NOMO-1 (cell line): ENCODE measurements around the gene CCDC70.

ENCODE experiments used
- DNase-seq, 2 experiments: peaks; one replicate each; lab custom pipeline; 2025; ENCODE audit not compliant: unreplicated experiment in 2 of 2; lab: John Stamatoyannopoulos, UW

The CCDC70 gene

DNA sequence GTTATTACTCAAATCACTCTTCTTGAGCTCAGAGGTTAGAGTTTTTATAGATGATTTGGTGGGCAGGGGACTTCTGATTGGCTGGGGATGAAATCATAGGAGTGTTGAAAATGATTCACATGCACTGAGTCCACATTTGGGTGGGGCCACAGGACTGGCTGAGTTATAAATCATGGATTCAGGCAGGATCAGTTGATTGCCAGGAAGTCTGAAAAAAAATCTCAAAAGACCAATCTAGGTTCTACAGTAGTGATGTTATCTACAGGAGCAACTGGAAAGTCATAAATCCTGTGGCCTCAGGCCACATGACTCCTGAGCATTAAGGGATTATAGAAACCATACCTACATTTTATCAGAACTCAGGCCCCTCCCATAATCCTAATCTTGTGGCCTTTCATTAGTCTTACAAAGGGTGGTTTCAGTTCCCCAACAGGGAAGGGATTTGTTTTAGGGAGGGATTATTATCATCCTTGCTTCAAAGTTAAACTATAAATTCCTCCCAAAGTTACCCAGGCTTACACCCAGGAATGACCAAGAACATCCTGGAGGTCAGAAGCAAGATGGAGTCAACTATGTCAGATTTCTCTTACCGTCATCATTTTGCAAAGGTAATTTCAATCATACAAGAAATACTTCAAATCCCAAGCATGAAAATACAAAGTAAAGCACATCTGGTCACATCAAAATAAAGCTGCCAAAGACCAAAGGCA lies 5.6 kb upstream of the CCDC70 start:
- no peak for DNase-seq

DNA sequence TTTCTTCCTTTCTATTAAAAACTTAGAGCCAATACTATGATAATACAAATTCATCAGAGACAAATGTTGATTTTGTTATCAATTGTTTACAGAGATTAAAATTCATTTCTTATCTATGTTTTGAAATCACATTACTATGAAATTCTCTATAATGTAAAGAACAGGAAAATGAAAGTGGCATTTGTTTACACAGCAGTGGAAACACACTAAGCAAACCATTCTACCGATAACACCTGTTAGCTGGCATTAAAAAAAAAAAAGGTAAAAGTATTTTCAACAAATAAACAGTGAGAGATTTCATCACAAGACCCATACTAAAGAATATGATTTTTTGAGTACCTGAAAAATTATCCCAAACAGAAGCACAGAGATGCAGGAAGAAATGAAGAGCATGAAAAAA lies 4.8 kb upstream of the CCDC70 start:
- no peak for DNase-seq

DNA sequence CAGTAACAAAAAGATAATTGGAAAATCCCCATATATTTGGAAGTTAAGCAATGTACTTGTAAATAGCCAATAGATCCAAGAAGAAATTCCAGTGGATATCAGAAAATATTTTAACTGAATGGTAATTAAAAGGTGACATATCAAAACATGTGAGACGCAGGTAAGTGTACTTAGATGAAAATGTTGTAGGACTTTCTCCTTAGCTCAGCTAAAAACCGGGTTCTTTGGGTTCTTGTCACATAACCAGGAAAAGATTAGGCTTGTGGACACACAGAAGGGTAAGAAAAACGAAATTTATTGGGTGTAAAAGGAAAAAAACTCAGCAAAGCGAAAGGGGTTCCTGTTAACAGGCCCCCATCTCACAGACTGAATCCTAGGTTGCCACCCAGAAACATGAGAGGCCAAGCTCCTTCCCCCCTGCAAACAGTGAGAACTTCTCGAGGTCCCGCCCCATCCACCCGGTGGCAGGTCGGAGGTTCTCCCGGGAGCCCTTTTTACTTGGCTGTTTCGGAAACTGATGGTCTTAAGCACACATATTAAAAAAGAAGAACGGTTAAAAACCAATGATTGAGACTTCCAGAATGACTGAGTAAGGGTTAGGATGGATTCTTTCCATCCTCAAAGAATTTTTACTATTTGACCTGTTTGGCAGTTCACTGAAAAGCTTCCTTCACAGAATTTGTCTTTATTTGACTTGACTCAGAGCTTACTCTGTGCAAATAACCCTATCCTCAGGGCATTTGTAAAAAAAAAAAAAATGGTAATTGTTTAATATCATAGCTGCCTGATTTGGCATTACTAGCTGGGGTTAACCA lies 3.1 kb upstream of the CCDC70 start:
- no peak for DNase-seq

DNA sequence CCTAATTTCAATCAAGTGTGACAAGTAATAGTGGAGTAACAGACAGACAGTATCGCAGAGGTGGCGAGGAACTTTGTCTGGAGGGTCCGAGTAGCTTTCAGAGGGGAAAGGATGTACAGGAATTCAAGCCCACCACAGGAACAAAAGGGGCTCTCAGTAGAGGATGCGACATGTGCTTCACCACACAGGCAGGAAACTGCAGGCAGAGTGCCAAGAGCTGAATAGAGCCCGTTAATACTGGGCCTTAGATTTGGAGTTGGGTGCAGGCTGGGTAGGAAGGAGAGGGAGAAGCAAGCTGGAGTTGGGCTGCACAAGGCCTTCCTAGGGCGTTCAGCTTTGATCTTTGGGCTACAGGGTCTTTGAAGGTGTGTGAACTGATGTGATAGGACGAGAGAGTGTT lies 1.2 kb downstream of the CCDC70 start:
- no peak for DNase-seq

DNA sequence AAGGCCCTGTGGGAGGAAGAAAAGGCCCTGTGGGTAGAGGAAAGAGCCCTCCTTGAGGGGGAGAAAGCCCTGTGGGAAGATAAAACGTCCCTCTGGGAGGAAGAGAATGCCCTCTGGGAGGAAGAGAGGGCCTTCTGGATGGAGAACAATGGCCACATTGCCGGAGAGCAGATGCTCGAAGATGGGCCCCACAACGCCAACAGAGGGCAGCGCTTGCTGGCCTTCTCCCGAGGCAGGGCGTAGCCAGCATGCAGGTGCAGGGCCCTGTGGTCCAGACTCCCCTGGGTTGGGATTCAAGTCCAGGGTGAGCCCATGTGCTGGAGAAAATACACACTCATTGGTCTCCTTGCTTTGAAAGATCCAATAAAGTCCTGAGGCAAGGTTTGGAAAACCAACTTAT lies 4.1 kb downstream of the CCDC70 start:
- no peak for DNase-seq

DNA sequence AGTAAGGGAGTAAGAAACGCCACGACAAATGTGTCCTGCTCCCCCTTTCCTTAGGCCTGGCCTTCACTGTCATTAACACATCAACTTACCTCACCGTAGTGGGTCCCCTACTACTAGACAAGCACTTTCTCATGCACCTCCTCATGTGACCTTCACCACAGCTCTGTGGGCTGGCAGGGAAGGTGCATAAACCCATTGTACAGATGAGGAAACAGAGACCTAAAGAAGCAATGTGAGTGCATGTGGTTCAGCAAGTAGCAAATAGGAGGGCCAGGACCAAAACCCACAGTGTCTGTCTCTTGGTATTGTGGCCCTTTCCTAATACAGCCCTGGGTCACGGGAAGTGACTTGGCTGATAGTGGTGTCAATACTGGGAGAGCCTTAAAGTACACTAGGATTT lies 5.3 kb downstream of the CCDC70 start:
- no peak for DNase-seq

DNA sequence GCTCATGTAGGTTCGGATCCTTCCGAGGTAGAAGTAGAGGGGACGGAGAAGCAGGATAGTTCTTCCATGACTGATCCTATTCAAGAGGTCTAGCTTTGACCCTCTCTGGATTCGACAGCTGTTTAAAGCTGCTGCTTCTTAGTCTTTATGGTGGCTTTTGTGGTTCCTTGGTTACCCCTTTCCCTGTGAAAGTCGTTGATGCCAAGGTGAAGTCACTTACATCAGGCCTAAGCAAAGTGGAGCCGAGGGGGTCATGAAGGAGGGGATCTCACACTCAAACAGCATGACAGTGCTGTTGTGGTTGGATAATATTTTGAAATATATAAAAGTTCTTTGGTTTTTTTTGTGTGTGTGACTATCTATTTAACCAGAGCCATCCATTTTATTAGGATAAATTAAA lies 8.1 kb downstream of the CCDC70 start:
- DNase-seq: no peak

DNA sequence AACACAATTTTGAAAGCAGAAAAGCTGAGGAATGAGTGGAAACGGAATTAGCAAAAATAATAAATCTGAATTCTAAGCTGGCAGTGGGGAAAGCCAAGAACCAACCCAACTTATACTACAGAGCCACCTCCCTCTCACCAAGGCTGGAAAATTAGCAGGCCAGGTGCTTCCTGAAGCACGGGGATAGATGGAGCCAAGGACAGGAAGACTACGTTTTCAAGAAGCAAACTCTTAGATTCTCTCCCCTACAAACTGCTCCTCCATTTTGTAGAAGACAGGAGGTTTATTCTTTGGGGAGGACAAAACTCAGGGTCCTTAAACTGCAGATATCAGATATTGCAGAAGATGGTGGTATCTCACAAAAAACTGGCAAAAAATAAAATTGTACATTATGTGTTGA lies 8.8 kb downstream of the CCDC70 start:
- DNase-seq: no peak

DNA sequence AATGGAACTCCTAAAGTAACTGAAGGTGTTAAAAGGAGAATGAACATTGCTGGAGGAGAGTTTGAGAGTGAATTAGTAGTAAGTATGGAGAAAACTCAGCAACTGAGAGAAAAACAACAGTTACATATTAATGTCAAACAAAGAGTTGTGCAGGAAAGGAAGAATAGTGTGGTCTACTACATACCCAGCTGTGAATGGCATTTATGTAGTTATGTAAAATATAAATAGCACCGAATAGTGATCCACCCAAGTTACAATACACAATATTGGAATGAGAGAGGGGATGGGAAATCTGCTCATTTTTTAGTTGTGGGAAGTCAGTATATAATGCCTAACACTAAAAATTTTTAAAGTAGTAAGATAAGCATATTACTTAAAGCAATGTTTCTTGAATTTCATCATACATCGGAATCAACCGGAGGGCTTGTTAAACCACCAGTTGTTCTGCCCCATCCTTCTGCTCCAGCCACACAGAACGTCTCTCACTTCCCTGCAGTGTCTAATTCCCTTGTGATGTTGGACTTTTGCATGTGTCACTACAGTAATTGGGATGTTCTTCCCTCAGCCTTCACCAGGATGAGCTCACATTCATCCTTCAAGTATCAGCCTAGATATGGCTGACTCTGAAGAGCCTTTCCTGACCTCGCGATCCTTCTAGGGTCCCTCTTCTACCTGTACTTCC lies 11.5 kb downstream of the CCDC70 start:
- no peak for DNase-seq

DNA sequence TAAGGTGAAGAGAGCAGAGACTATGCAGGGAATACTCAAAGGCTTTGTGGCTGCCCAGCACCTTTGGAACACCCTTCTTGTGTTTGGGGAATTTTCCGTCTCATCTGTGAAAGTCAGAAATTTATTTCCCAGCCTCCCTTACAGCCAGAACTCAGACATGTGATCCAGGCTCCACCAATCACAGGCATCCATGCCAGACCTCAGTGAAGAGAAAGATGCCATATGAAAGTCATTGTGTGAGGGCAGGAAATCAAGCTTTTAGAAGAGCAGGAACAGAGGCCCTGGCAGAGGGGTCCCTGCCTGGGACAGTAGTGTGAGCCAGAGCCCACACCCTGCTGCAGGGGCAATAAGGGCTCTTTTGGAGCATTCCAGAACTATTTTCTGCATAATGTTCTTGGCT lies 12.1 kb downstream of the CCDC70 start:
- DNase-seq: no peak

DNA sequence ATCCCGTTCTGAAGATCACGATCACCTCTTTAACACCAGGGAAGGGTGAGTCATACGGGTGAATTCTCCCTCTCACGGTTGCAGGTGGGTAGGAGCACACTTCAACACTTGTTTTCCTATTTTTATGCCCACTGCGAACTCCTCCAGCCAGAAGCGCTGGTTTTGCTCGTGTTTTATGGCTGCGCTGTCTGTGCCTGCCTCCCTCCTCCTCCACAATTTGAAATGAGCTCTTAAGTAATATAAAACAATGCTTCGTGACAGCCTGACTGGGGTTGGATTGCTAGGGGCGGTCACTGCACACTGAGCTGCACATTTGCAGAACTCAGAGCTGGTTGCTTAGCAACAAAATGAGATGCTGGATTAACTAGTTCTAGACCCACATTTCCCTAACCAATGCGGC lies 12.9 kb downstream of the CCDC70 start:
- no peak for DNase-seq

DNA sequence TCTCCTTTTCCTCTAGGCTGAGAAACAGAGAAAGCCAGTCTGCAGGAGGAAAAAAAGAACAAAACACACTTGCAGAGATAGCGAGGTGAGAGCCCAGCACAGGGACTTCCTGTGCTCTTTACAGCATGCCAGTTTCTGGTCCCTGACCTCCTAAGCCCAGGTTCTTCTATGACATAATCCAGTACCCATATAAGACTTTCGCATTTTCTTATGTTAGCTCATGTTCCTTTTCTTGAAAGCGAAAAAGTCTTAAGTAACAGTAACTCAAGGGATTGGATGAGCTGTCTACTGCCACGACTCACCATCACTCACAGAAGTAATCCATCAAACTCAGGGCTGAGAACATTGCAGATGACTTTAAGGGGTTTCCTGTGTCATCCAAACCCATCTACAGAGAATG lies 17.4 kb downstream of the CCDC70 start:
- no peak for DNase-seq

DNA sequence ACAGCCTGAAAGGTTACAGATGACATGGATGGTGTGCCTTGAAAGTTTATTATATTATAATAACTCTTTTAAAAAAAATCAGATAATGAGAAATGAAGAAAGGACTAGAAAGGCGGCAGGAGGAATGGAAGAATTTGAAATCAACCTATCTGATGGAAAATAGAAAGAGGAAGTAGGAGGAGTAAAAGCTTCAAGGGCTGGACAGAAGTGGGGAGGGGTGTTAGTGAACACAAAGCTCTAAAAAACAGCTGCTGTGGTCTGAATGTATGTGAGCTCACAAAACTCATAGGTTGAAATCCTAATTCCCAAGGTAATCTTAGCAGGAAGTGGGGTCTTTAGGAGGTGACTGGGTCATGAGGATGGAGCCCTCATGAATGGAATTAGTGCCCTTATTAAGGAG lies 19.5 kb downstream of the CCDC70 start:
- DNase-seq: no peak

DNA sequence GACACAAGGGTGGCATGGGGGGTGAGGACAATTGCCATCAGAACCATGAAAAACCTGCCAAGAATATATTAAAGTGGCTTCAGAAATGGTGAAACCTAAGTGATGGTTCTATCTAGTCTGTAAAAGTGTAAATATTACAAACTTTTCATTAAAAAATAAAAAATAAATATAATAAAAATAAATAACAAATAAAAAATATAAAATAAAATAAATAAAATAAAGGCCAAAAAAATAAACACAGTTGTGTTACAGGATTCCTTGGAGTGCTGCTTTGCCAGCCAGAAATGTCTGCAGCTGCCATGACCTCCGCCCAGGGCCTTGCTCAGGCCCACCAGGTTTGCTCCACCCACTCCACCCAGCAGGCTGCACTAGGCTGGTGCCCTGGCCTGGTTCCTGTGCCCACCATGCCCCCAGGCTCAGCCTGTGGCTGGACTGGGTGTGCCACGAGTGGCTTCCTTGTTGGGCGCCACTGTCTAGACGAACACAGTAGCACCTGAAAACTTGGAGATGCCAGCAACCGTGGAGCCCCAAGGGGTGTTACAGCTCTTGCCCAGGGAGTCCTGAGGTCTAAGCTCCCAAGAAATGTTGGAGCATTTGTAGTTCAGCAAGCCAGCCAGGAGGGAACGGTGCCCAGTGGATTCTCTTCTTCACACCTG lies 20.9 kb downstream of the CCDC70 start:
- no peak for DNase-seq

DNA sequence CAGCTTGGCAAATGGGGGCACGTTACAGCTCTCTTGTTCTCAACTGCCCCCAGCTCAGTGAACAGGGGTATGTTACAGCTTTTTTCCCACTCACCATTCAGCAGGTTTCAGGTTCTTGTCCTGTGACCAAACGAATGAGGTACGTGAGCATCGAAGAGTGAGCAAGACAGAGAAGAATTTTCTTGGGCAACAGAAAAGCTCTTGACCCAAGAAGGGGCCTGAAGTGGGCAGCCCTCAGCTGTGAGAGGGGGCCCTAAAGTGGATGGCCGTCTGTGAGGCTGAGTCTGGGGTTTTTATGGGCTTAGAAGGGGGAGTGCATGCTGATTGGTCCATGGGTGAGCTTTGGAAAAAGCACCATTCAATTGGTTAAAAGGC lies 21.4 kb downstream of the CCDC70 start:
- DNase-seq: no peak

DNA sequence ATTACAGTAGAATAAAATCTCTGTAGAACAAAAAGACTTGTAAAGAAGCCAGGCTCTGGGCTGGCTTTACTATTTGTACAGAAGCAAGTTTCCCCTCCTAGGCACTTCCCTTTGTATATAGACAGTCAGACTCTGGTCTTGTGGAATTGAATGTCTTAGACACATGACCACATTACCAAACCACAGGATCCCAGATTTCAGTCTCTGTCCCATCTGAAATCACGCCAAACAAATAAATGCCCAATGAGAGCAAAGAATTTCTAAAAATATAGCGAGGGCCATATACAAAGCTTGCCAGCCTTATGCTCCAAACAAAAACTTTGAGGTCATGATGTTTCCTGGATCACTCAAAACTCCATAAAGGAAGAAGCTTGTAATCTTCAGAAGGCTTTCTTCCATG lies 23.9 kb downstream of the CCDC70 start:
- no peak for DNase-seq

DNA sequence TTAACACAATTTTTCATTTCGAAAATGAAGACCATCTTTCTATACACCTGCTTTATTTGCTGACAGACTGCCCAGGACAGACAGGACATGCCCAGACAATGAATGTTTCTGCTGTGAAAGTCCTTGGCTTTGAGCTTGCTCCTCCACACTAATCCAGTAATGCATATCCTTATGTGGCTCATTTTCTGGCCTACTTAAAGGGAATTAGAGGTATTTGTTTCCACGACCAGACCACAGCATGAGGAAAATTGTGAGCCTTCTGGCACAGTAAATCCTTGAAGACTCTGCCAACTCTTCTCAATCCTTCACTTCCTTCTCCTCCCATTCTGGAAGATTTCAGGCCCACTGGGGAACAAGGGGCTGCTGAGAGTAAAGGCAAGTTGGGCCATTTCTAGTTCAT lies 25.7 kb downstream of the CCDC70 start:
- DNase-seq: no peak

DNA sequence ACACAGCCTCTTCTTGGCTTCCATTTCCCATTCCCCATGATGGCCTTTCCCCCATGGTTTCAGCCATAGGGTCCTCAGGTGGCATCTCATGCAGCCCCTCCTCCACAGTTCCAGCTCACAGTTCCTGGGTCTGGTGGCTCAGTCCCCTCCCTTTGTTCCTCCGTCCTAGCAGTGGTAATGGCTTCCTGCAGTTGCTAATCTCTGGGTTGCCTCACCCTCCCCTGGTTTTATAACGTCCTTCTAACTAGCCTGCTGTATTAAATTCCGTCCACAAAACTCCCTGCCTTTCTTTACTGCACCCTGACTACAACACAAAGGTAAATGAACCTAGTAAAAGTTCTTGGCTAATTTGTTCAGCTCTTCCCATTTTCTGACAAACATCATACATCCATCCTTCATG lies 30.9 kb downstream of the CCDC70 start:
- no peak for DNase-seq

DNA sequence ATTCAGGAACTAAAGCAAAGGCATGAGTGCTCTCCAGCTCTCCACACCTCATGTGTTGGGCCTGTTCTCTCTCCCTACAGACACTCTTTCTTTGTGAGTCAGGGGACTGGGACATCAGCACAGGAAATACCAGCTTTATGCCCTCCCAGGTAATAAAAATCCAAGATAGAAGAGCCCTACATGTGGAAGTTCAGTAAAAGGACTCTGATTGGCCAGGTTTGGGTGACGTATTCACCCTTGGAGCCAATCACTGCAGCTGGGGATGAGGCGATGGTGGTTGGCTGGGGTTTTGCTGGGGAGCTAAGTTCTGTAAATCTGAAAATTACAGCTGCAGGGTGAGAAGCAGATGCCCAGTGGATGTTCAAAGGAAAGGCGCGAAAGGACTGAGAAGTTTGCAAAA lies 32.5 kb downstream of the CCDC70 start:
- no peak for DNase-seq

DNA sequence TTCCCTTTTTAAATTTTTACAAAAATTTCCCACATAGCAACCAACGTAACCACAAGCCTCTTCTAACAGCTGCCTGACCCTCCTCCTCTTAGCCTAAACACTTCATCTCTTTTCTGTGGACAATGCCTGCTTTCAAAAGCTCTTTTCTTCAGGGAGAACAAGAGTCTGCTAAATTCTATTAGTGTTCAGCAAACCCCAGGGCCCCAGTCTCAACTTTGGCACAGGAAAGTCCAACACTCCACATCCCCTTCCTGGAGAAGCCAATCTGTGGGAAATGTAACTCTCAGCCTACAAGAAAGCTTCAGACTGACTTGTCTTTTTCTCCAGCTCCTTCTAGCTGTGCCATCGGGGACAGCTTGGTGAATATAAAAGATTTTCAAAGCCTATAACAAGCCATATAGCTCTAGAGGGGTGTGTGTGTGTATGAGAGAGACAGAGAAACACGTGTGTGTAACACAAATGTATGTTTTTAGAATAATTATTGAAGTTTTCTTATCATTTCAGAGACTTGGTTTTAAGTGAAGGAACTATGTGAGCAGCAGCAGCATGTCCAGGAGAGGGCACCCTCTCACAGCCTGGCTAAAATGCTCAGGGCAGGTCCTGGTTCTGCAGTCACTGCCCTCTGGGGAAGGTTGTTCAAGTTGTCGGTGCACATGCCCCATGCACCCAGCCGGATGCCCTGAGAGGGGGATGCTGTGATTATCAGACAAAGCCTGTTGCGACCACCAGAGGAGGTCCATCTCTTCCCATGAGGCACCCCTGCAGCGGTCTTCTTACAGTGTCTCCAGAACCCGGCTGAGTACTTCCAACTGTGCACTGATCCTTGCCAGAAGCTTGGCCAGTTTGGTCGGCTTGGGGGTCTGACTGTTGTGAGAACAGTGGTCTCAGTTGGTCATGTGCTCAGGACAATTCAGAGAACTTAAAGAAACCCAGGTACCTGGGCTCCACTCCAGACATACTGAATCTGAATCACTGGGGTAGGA lies 34.4 kb downstream of the CCDC70 start:
- DNase-seq: peak; percentile 1 to 55
